22Rv1 (cell line): ENCODE measurements around the gene SCUBE1.
A peak's percentile ranks its signal among the peaks of the same experiment; 100 is the strongest.

Experiments used
- H3K27ac ChIP-seq: fragments of 450-650 bp; 2 replicates; pipeline ENCODE4 v1.5.1; 2017
- CTCF ChIP-seq: fragments of 450-650 bp; IDR thresholded peaks from 2 replicates; pipeline ENCODE4 v1.5.1; 2017; ENCODE audit warnings: mild to moderate bottlenecking
- ZFX ChIP-seq: fragments of 450-650 bp; IDR thresholded peaks from 2 replicates; pipeline ENCODE4 v1.6.1; 2017; ENCODE audit warnings: antibody characterized with exemption, borderline replicate concordance

Gene SCUBE1

GRCh38 chr22:43166132-43166930 lies 176.8 kb downstream of the SCUBE1 start:
- H3K27ac ChIP-seq: no peak overlapping the region
- no peak for TF ChIP-seq CTCF
- TF ChIP-seq ZFX: no peak

GRCh38 chr22:43164636-43165035 lies 178.5 kb downstream of the SCUBE1 start:
- no peak for TF ChIP-seq ZFX
- no peak for TF ChIP-seq CTCF

GRCh38 chr22:43163241-43163795 lies 179.9 kb downstream of the SCUBE1 start:
- H3K27ac ChIP-seq: no peak overlapping the region
- TF ChIP-seq CTCF: no peak
- no peak for TF ChIP-seq ZFX

More at GRCh38 chr22:43164636-43165035, 178.5 kb downstream of the SCUBE1 start:
- no peak overlapping the region for H3K27ac ChIP-seq

- no peak overlapping the region for H3K27ac ChIP-seq
- TF ChIP-seq CTCF (no peak), ZFX (no peak)
Measured at GRCh38 chr22:43162412-43163150, 180.6 kb downstream of the SCUBE1 start.

- H3K27ac ChIP-seq: no peak overlapping the region
- TF ChIP-seq ZFX: no peak
- TF ChIP-seq CTCF: no peak
Measured at GRCh38 chr22:43160497-43161126, 182.6 kb downstream of the SCUBE1 start.

GRCh38 chr22:43159484-43160178 lies 183.5 kb downstream of the SCUBE1 start:
- H3K27ac ChIP-seq: no peak overlapping the region
- TF ChIP-seq ZFX (no peak), CTCF (peak; percentile 40)
